8988T (cell line): Measurements from ENCODE around the gene NR6A1.

Source experiments
- DNase-seq: peaks from one replicate; pipeline ENCODE4 v3.0.0; 2011

Gene NR6A1

DNA sequence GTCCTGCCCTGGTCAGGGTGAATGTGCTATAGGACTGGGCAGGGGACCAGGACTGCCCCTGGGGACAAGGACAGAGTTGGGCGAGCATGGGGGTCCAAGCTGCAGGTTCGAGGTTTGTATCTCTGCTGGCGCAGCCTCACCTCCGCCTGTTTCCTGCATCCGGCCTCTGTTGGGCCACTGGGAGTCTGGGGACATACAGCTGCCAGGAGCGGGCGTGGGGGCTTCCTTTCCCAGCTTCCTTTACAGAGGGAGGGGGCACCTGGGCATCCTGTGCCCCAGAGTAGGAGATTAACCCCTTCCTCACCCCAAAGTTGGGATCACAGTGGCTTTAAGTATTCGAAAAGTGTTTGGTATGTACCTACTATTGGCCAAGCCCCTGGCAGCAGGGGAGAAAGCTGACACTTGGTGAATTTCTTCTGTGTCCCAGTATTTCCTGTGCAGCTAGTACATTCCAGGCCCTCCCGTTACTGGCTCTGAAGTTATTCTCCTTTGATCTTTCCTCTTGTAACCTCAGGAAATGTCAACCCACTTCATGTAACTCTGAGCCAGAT lies 24.8 kb upstream of the NR6A1 start:
- no peak for DNase-seq

DNA sequence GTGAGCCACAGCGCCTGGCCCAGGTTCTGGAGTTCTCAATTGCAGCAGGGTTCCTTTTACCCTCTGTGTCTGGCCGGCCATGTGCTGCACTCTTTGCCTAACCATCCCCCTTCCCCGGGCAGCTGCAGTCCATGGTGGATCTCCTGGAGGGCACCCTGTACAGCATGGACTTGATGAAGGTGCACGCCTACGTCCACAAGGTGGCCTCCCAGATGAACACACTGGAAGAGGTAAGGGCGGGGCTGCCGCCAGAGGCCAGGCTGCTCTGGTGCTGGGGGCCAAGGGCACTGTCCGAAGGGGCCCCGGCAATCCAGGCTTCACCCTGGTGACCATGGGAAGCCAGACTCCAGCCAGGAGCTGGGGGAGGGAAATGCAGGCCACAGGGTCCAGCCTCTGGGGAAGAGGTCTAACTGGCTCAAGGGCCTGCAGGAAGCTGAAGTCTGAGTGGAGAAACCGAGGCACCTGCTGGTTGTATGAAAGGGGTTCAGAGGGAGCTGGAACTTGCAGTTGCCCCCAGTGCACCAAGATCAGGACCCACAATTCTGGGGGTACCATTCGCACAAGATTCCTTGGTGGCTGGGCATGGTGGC lies 23.9 kb upstream of the NR6A1 start:
- peak; percentile 67 for DNase-seq

DNA sequence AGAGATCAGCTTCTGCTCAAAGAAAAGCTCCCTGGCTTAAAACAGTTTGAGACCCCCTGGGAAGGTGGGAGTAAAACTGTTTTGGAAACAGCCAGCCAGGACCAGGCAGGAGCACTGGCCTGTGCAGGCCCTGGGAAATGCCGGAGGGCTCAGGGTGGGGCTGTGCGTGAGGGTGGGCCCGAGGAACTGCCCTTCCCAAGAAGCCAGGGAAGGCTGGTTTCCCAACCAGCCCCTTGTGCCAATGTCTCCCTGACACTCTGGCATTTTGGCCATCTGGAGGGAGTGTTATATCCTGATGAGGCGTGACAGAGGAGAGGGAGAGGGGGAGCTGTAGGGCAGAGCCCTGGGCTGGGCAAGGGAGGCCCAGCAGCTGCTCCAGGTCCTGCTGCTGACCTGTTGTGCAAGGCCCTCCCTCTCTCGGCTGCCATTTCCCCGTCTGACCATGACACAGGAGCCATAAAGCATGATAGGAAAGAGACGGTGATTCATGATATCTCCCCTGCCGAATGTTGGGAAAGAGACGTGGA lies 22.0 kb upstream of the NR6A1 start:
- DNase-seq: no peak

DNA sequence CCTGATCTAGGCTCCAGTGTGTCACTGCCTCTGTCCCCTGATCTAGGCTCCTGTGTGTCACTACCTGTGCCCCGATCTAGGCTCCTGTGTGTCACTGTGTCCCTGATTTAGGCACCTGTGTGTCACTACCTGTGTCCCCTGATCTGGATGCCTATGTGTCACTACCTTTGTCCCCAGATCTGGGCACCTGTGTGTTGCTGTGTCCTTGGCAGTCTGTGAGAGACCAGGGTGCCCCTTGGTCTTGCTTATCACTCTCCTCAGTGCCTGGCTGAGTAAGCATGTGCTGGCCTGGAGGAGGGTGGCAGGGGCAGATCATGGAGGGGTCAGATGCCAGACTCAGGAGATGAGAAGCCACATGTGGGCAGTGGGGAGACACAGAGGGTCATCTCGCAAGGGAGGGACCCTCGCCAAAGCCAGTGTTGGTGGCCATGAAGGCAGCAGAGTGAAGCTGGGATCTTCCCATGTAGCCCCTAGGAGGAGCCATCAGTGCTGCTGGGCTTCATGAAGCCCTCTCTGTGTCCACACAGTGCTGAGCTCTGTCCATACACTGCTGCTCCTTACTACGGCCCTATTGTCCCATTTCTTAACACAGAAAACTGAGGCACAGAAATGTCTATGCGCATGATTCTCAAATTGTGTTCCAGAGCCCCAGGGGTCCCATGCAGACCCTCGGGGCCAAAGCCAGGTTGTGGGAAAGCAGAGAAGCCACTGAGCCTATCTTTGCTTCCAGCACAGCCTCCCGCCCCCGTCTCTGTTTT lies 21.3 kb upstream of the NR6A1 start:
- DNase-seq: no peak

DNA sequence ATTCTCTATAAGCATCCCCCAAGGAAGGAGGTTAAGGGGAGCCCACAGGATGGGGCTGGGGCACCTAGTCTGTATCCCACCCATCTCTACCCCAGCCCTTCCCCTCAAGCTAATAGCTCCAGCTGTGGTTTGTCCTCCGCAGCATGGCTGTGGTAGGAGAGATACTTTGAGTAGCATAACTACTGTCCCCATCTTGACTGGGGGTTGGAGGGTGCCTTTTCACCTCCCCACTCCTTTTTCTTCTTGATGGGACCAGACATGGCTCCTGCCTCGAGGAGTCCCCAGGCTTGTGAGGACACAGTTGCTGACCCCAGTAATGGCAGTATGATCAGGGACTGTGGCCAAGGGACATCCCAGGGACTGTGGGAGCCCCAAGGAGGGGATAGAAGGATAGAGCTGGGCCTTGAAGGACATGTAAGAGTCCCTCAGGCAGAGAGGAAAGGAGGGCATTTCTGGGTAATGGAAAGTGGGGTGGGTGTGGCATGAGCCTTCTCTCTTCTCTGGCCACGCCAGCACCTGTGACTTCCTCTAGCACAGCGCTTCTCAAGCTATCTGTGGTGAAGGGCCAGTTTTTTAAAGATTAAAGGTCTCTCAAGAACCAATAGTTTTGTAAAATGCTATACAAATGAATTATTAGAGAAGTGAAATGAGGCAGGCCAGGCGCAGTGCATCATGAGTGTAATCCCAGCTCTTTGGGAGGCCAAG lies 19.8 kb upstream of the NR6A1 start:
- DNase-seq: no peak

DNA sequence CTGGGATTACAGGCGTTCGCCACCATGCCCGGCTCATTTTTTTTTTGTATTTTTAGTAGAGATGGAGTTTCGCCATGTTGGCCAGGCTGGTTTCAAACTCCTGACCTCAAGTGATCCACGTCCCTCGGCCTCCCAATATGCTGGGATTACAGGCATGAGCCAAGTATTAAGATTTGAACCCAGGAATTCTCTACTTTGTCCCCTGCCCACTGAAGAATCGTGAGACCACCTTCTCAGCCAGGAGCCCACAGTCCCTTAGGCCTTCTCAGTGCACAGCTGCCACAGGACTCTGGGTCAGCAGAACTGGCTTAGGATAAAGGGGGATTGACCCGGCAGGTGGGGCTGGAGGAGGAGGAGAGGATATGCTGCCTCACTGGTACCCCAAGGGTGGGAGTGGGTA lies 19.2 kb upstream of the NR6A1 start:
- DNase-seq: no peak

DNA sequence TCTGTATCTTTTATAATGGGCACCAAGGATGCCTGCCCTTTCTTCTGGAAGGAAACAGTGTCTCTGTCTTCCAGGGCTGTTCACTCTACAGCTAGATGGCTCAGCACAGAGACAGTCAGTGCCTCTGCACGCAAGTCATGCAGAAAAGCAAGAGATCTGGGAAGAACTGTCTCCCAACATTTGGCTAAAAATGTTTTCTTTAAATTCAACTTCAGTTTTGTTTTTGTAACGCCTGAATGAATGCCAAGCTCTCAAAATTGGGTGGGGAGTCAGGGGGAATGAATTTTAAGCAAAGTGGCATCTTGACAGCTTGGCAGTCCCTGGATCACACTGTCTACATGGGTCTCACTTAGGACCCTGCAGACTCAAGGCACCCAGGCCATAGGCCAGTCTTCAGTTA lies 18.4 kb upstream of the NR6A1 start:
- no peak for DNase-seq

DNA sequence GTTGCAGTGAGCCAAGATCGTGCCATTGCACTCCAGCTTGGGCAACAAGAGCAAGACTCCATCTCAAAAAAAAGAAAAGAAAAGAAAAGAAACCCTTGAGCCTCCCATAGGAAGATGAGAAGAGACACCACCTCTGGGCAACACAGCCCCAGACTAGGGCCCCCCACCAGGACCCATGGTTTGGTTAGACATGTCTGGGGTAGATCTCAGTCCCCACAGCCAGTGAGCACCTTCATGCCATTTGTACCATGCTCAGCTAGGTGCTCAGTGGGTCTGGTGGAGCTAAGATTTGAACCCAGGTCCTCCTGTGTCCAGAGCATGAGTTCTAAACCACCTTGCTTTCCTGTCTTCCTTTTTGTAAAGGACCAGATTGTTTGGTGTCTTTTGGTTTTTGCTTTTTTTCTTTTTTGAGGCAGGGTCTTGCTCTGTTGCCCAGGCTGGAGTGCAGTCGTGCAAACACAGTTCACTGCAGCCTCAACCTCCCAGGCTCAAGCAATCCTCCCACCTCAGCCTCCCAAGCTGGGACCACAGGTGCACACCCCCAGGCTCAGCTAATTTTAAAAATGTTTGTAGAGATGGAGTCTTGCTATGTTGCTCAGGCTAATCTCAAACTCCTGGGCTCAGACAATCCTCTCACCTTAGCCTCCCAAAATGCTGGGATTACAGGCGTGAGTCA lies 17.6 kb upstream of the NR6A1 start:
- no peak for DNase-seq

DNA sequence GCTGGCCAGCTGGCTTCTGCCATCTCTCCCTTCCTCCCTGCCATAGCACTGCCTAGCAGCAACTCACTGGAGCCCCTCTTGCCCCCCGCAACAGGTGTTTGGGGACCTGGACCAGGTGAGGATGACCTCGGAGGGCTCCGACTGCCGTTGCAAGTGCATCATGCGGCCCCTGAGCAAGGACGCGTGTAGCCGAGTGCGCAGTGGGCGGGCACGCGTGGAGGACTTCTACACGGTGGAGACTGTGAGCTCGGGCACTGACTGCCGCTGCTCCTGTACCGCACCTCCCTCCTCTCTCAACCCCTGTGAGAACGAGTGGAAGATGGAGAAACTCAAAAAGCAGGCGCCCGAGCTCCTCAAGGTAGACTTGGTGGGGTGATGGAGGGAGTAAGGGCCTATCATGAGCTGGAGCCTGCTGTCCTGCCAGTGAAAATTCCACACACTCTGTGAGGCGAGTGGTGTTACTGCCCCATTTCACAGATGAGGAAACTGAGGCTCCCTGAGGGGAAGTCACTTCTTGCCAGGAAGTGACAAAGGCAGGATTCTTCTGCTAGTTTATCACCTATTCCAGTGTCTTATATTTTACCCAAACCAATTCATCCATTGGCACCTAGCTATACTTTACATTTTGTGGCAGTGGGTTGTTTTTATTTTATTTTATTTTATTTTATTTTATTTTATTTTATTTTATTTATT lies 15.9 kb upstream of the NR6A1 start:
- no peak for DNase-seq

DNA sequence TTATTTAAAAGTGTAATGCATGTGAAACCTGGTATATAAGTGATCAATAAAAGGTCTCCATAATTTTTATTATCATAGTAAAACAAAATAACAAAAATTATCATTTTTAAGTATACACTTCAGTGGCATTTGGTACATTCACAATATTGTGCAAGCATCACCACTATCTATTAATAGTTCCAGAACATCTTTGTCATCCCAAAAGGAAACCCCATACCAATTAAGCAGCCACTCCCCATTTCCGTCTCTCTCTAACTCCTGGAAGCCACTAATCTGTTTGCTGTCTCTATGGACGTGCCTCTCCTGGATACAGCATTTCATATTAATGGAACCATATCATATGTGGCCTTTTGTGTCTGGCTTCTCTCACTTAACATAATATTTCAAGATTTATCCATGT lies 13.4 kb upstream of the NR6A1 start:
- DNase-seq: no peak

DNA sequence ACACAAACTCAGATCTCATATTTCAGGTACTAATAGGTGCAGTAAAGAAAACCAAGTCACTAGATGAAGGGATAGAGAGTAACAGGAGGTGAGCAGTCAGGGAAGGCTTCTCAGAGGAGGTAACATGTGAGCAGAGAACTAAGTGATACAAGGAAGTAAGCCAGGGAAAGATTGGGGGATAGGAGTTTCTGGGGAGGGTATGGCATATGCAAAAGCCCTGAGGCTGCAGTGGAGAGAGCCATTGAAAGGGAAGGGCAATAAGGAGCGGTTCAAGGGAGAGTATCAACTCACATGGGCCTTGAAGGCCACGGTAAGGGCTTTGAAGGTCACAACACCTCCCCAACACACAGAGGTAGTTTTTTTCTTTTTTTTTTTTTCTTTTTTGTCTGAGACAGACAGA lies 12.7 kb upstream of the NR6A1 start:
- no peak for DNase-seq

DNA sequence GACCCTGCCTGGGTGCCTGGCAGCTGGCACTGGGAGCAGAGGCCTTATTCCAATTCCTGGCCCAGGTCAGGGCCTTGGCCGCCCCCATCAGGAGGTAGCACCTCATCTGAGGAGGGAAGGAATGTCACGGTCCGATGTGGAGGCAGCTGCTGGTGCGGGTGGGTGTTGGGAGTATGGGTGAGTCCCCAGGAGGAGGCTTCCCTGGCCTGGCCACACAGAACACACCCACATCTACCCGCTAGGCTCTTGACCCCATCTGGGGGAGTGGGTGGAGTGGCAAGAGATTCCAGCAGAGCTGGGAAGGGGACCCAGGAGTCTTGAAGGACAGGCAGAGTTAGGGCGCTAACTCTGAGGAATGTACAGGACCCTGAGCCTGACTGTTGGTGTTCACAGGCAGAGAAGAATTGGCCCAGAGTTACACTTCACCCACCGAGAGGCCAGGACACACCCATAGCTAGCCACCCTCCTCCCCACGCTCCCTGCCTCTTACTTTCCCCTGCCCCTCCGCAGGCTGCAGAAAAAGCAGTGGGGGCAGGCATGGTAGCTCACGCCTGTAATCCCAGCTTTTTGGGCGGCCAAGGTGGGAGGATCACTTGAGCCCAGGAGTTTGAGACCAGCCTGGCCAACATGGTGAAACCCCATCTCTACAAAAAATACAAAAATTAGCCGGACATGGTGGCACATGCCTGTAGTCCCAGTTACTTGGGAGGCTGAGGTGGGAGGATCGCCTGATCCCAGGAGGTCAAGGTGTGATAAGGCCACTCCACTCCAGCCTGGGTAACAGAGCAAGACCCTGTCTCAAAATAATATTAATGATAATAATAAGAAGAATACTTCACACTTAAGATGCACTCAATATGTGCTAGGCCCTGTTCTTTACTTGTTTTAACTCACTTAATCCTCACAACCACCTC lies 11.8 kb upstream of the NR6A1 start:
- no peak for DNase-seq

DNA sequence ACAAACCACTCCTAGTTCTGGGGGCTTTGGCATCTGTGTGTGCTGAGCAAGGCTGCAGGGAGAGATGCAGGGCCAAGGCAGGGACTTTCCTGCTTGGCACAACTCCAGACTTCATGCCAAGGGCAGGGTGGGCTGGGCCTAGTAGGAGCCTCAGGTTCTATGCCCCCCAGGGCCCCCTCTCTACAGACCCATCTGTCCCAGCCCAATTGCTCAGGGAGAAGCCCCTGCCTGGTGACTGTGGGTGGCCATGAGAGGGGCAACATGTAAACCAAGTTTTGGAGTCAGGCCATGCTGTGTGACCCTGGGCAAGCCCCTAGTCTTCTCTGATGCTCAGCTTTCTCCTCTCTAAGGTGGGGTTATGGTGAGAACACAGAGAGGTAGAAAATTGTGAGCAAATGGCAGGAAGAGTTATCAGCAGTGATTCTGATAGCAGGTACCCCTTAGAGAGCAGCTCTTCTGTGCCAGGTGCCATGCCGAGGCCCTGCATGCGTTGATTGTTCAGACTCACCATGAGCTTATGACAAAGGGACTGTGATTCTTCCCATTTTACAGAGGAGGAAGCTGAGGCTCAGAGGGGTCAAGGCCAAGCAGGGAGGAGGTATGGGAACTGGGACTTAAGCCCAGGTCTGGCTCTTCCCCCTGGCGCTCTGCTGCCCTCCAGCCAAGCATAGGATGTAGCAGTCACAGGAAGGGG lies 11.0 kb upstream of the NR6A1 start:
- no peak for DNase-seq

DNA sequence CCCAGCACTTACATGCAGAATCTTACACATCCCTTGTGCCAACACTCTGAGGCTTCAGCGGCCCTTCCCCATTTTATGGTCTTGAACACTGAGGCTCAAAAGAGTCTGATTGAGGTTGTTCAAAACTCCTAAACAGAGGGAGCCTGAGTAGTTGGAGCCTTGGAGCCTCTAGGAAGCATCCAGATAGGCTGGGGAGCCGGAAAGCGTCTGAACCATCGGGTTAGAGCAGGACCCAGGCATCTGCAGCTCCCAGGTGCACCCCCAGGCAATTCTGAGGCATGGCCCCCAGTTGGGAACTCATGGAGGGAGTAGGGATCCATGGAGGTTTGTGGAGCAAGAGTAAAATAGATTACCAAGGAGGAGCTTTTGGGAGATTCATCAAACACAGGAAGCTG lies 9.6 kb upstream of the NR6A1 start:
- DNase-seq: no peak

DNA sequence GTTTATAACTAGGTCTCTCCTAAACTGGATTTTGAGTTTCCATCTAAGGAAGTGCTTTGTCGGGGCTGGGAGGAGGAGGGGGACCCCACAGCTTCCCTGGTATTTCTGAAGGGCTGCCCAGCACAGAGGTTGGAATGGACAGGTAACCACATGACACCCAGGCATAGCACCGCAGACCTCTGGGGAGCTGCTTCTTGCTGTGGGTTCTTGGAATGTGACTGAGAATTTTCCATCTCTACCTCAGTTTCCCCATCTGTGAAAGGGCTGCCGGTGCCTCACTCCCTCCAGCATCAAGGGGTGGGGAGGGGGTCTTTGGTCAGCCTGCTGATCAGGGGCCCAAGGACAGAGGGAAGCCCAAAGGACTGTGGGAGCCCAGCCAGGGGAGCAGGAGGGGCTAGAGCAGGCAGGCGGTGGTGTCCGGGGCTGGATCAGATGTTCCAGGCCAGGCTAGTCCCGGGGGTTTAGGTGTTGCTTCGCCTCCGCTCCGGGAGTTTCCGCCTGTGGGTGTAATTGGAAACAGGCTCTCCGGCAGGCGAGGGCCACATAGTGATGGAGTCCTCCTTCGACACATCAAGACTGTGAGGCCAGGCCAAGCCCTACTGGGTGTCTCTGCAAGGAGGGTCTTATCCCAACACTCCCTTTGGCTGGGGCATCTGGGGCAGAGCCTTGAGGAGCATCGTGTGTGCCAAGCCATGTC lies 9.1 kb upstream of the NR6A1 start:
- DNase-seq: no peak

DNA sequence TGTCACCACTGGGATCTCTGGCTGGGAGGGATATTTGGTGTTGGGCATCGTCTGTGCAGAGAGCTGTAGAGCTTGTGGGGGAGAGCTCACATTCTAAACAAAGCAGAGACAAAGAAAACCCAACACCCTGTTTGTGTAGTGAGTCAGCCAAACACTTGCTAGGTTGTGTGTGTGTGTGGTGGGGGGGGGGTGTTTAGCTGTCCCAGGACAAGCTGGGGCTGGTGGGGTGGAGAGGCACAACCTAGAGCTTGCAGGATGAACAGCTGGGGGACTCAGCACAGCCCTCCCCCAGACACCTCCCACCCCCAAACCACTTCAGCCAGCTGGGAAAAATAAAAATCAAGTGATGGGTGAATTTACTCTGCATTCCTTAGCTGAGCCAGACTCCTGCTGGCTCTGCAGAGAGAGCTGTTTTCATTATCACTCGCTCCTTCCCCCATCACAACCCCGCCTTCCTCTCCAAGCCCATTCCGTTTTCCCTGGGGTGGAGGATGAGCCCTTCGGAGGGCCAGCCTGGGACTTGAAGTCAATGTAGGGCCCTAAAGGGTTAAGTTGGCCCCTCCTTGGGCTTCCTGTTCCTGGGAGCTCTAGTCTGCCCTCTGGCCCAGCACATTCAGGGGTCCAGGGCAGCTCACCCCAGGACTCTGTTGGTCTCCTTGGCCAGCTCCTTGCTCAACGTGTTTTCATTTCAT lies 8.4 kb upstream of the NR6A1 start:
- DNase-seq: no peak

DNA sequence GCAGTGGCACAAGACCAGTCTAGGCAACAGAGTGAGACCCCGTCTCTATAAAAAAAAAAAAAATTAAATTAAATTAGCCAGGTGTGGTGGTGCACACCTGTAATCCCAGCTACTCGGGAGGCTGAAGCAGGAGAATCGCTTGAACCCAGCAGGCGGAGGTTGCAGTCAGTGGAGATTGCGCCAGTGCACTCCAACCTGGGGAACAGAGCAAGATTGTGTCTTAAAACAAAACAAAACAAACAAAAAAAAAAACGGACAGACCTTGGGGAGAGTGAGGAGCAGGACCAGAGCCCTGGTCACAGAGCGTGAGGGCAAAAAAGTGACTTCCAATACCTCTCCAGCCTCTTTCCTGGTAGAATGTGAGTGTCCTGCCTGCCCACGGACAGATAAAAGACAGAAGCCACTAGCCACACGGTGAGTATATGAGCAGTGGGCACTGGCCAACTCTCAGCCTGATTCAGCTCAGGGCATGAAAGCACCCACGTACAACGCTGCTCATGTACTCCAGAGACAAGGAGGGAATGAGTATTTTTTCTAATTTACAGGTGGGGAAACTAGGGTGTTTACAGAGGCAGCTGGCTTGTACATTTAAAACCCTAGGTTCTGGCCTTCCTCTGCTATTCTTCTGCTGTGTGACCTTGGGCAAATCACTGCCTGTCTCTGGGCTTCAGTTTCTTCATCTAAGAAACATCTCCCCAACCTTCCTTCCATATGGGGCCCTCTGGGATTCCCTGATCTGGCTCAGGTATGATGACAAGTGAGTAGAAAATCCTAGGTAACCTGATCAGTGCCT lies 7.7 kb upstream of the NR6A1 start:
- no peak for DNase-seq

DNA sequence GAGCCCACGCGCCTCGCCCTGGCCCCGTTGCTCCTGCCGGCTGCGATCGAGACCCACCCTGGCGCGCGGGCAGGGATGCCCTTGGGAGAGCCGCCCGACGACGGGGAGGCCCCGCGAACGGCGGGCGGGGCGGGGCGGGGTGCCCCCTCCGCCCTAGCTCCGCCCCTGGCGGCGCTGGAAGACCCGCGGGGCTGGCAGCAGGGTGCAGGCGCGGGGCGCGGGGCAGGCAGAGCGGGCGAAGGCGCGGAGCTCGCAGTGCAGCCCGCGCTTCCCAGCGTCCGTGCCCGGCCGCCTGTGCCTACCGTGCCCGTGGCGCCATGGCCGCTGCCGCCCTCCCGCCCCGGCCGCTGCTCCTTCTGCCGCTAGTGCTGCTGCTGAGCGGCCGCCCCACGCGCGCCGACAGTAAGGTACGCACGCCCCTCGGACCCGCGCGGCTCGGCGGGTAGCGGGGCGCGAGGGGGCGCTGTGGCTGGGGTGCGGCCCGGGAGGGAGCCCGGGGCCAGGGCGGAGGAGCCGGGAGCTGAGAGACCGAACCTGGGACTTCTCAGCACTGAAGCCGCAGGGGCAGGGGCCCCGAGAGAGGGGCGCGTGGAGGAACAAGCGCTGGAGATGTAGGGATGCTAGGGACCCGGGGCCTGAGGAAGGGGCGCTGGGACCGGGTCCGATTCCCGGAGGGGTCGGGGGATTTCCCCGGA lies 6.0 kb upstream of the NR6A1 start, which contains the start of gene OLFML2A:
Gene OLFML2A (plus strand): TSS at position 180 of the 695 bp plus-strand sequence. CDS start 138 bp downstream, at position 318.
- peak; percentile 73 for DNase-seq
